Natural killer cell (primary cell): ENCODE measurements around the gene AP1S2. TPM values are rescaled to one million over a fixed set of nuclear protein-coding genes. Genes with fewer than 3 reads are reported as not detected.

Experiments used
- ATAC-seq, 3 donors: fragments of 150-1000 bp in 2 of 3; fragments of 200-7000 bp in 1 of 3; cut with Tn5 transposase; 1 replicate in 1 of 3; 2 replicates in 2 of 3; pipeline ENCODE4 v1.10.0; 2021; ENCODE audit warnings: mild to moderate bottlenecking in 2 of 3, moderate library complexity in 2 of 3
- DNase-seq, 2 donors: peaks; one replicate each; pipeline versions ENCODE4 v3.0.0 to v3.0.0-alpha.2; 2013 to 2021; ENCODE audit warnings: mixed read lengths in 1 of 2
- H3K27ac ChIP-seq: one replicate; pipeline ENCODE4 v1.5.1; 2013; ENCODE audit warnings: mild to moderate bottlenecking, low read length
- H3K27me3 ChIP-seq: one replicate; pipeline ENCODE4 v1.6.1; 2013; ENCODE audit warnings: low read length; ENCODE audit not compliant: control insufficient read depth, insufficient read depth
- H3K36me3 ChIP-seq: one replicate; pipeline ENCODE4 v1.6.1; 2013; ENCODE audit warnings: low read length; ENCODE audit not compliant: control insufficient read depth, insufficient read depth
- H3K4me1 ChIP-seq: one replicate; pipeline ENCODE4 v1.6.1; 2013; ENCODE audit warnings: low read length; ENCODE audit not compliant: control insufficient read depth, insufficient read depth
- H3K4me3 ChIP-seq: one replicate; pipeline ENCODE4 v1.5.1; 2013; ENCODE audit warnings: low read length
- H3K9me3 ChIP-seq: one replicate; pipeline ENCODE4 v1.6.1; 2013; ENCODE audit warnings: low read length; ENCODE audit not compliant: control insufficient read depth, insufficient read depth
- H3K27ac Mint-ChIP-seq, 2 donors: one replicate each; pipeline ENCODE4 v1.8.0; 2022; ENCODE audit warnings: mild to moderate bottlenecking in 2 of 2, mixed read lengths in 2 of 2, moderate library complexity in 1 of 2
- H3K27me3 Mint-ChIP-seq, 2 donors: one replicate each; pipeline ENCODE4 v1.8.0; 2022; ENCODE audit warnings: low read depth in 2 of 2, mixed read lengths in 2 of 2
- H3K36me3 Mint-ChIP-seq: one replicate; pipeline ENCODE4 v1.8.0; 2022; ENCODE audit warnings: mixed read lengths
- H3K4me1 Mint-ChIP-seq, 2 donors: one replicate each; pipeline ENCODE4 v1.8.0; 2022; ENCODE audit warnings: mixed read lengths in 2 of 2
- H3K4me3 Mint-ChIP-seq: one replicate; pipeline ENCODE4 v1.8.0; 2022; ENCODE audit warnings: mild to moderate bottlenecking, moderate library complexity, mixed read lengths
- H3K9me3 Mint-ChIP-seq, 2 donors: one replicate each; pipeline ENCODE4 v1.8.0; 2022; ENCODE audit warnings: mixed read lengths in 2 of 2
- CTCF ChIP-seq: fragments of 200-600 bp; IDR thresholded peaks from one replicate; pipeline ENCODE4 v1.8.0; 2022; ENCODE audit warnings: antibody characterized with exemption
- WGBS: methylation state at CpG from one replicate; pipeline ENCODE4 v1.1.7; 2013; ENCODE audit warnings: missing lambda C conversion rate; ENCODE audit not compliant: insufficient coverage; 5-methylcytosine and 5-hydroxymethylcytosine counted together
- intact Hi-C: fragments of 100-400 bp; cut with micrococcal nuclease; formaldehyde crosslinking; loops from one replicate; pipeline ENCODE4 v1.14.2; 2022
- total RNA-seq, 4 donors: library from RNA; stranded (reverse); fragments of 120-200 nt in 1 of 4; gene quantifications; one replicate each; pipeline versions ENCODE4 v1.2.3 to v1.2.4, GENCODE V29; 2013 to 2022

The AP1S2 gene
- total RNA-seq, 3 donors from 2014 or later (not counting 1 experiment from before 2014, with no cell fraction given): 21.0 to 30.8 (median 25.9) TPM

GRCh38 chrX:15858051-15858450 lies 3.4 kb upstream of the AP1S2 start:
- H3K9me3 Mint-ChIP-seq: no peaks in the 10 kb centered on the region
- H3K27me3 Mint-ChIP-seq: peaks cover 0 to 25% of the 10 kb centered on the region in 2 donors
- H3K36me3 Mint-ChIP-seq: no peaks in the 10 kb centered on the region
- Histone ChIP-seq H3K4me1 (peaks cover 4% of the 10 kb centered on the region), H3K27ac (no peak overlapping the region), H3K9me3 (no peaks in the 10 kb centered on the region), H3K4me3 (no peak overlapping the region), H3K27me3 (no peaks in the 10 kb centered on the region), H3K36me3 (no peaks in the 10 kb centered on the region)
- intact Hi-C loops: loop anchor here (10.0 kb wide), 1 partner anchor 983 kb away; the partner anchor contains the start of genes FANCB and MOSPD2
- H3K27ac Mint-ChIP-seq: no peak overlapping the region
- peaks cover 6 to 12% of the 10 kb centered on the region in 2 donors for H3K4me1 Mint-ChIP-seq
- 100% methylated on average over 1 of the region's 1 CpG for WGBS
- no peak for DNase-seq
- no peak for TF ChIP-seq CTCF
- no peak overlapping the region for H3K4me3 Mint-ChIP-seq
- ATAC-seq: no peak

DNA sequence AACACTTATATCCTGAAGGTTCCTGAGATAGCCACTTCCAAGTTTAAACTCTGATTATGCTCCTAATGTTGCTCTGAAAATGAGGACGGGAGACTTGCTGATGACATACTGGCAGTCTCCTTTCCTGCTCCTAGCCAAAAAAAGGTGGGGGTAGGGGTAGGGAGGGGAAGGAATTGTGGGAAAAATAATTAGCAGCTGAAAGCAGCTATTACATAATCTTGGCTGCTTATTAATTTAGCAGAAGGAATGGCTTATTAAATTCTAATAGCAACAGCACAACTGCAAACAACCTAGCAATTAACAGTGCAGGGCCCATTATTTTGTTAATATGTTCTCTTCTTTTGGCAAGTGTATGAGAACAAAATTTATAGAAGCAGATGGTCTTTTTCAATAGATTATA lies 2.0 kb upstream of the AP1S2 start:
- H3K27ac ChIP-seq: peak overlapping the region; percentile 55
- Mint-ChIP-seq H3K36me3 (peaks cover under 1% of the 10 kb centered on the region), H3K27ac (no peak overlapping the region), H3K9me3 (no peaks in the 10 kb centered on the region), H3K27me3 (peaks cover 0 to 22% of the 10 kb centered on the region in 2 donors), H3K4me3 (no peak overlapping the region), H3K4me1 (peaks cover 6 to 12% of the 10 kb centered on the region in 2 donors)
- no peak for ATAC-seq
- H3K9me3 ChIP-seq: no peaks in the 10 kb centered on the region
- no peaks in the 10 kb centered on the region for H3K36me3 ChIP-seq
- no peak overlapping the region for H3K4me3 ChIP-seq
- intact Hi-C loops: loop anchor here (10.0 kb wide), 1 partner anchor 982 kb away; the partner anchor contains the start of genes FANCB and MOSPD2
- TF ChIP-seq CTCF: no peak
- H3K4me1 ChIP-seq: peaks cover 4% of the 10 kb centered on the region
- no peaks in the 10 kb centered on the region for H3K27me3 ChIP-seq
- WGBS: 67% methylated on average over 1 of the region's 1 CpG
- no peak for DNase-seq

- Mint-ChIP-seq H3K36me3 (peaks cover 5% of the 10 kb centered on the region), H3K4me3 (peak overlapping the region; percentile 96), H3K4me1 (peaks cover 6 to 12% of the 10 kb centered on the region in 2 donors), H3K9me3 (no peaks in the 10 kb centered on the region), H3K27ac (no peak overlapping the region), H3K27me3 (peaks cover 0 to 18% of the 10 kb centered on the region in 2 donors)
- ATAC-seq: no peak
- H3K36me3 ChIP-seq: no peaks in the 10 kb centered on the region
- no peaks in the 10 kb centered on the region for H3K27me3 ChIP-seq
- TF ChIP-seq CTCF: no peak
- peak overlapping the region; percentile 55 for H3K27ac ChIP-seq
- DNase-seq: no peak
- H3K4me3 ChIP-seq: no peak overlapping the region
- H3K9me3 ChIP-seq: no peaks in the 10 kb centered on the region
- WGBS: 70% methylated on average over 4 of the region's 4 CpGs
- intact Hi-C loops: loop anchor here (10.0 kb wide), 1 partner anchor 981 kb away; the partner anchor contains the start of genes FANCB and MOSPD2
- peaks cover 4% of the 10 kb centered on the region for H3K4me1 ChIP-seq
These were observed 1.6 kb upstream of the AP1S2 start for GRCh38 chrX:15856222-15856587.
